ENCODE measurements around the gene ELMO3. TPM values are rescaled to one million over a fixed set of nuclear protein-coding genes. Genes with fewer than 3 reads are reported as not detected.

The ELMO3 gene
- total and polyA plus RNA-seq, 2 of the 13 experiments (the other 11 are each of a cell fraction or from before 2014, with no cell fraction given): 2.6 to 4.0 TPM

GRCh38 chr16:67170168-67170948 lies 28.6 kb upstream of the ELMO3 start, which contains the start of gene NOL3 (continued):
- TF ChIP-seq DZIP1 (CRISPR knock-in tag; IDR thresholded peaks at IDR 0.05) (no peak), HNF4G (IDR thresholded peaks at IDR 0.05; ENCODE audit: borderline replicate concordance, low read depth, low read length) (no peak), HNF4G (CRISPR knock-in tag; IDR thresholded peaks at IDR 0.05; ENCODE audit: borderline replicate concordance, low read depth) (peak; percentile 33; the same call in 1 of the 2 replicates), HINFP (CRISPR knock-in tag; IDR thresholded peaks at IDR 0.05; ENCODE audit: low read depth) (no peak), ARID3A (IDR thresholded peaks at IDR 0.05; ENCODE audit: low read depth, low read length) (no peak), ZBTB39 (CRISPR knock-in tag; IDR thresholded peaks at IDR 0.05) (no peak), CEBPZ (IDR thresholded peaks at IDR 0.05; ENCODE audit: low read length) (no peak), MED8 (CRISPR knock-in tag; IDR thresholded peaks at IDR 0.05; ENCODE audit: insufficient replicate concordance) (no peak), SNRNP70 (IDR thresholded peaks at IDR 0.05; ENCODE audit: low read depth, low read length) (no peak), AKNA (CRISPR knock-in tag; IDR thresholded peaks at IDR 0.05; ENCODE audit: borderline replicate concordance) (no peak)

Data from HepG2 (cell line).